GM19397 (cell line): Measurements from ENCODE around the gene BCAS4.
A peak's percentile ranks its signal among the peaks of the same experiment; 100 is the strongest.

Experiments
- ATAC-seq: cut with Tn5 transposase; IDR thresholded peaks from one replicate; pipeline ENCODE4 v1.9.1; 2021; ENCODE audit warnings: mild to moderate bottlenecking, moderate library complexity; ENCODE audit not compliant: unreplicated experiment

BCAS4 gene

GRCh38 chr20:50821257-50821921 lies 26.5 kb downstream of the BCAS4 start:
- ATAC-seq: no peak

GRCh38 chr20:50821994-50822393 lies 27.1 kb downstream of the BCAS4 start:
- no peak for ATAC-seq

GRCh38 chr20:50823319-50823718 lies 28.5 kb downstream of the BCAS4 start:
- no peak for ATAC-seq

- no peak for ATAC-seq
Observed at GRCh38 chr20:50824137-50824536, 29.3 kb downstream of the BCAS4 start.

GRCh38 chr20:50826121-50826520 lies 31.3 kb downstream of the BCAS4 start:
- no peak for ATAC-seq

- ATAC-seq: no peak
Observed at GRCh38 chr20:50828363-50829136, 33.7 kb downstream of the BCAS4 start.

- no peak for ATAC-seq
Observed at GRCh38 chr20:50831622-50832021, 36.8 kb downstream of the BCAS4 start.

- no peak for ATAC-seq
Observed at GRCh38 chr20:50834599-50835005, 39.7 kb downstream of the BCAS4 start.

GRCh38 chr20:50837532-50838321 lies 42.9 kb downstream of the BCAS4 start:
- peak; percentile 72 for ATAC-seq

GRCh38 chr20:50838322-50838625 lies 43.4 kb downstream of the BCAS4 start:
- no peak for ATAC-seq

GRCh38 chr20:50838707-50839385 lies 44.0 kb downstream of the BCAS4 start:
- no peak for ATAC-seq

GRCh38 chr20:50842821-50843220 lies 48.0 kb downstream of the BCAS4 start:
- no peak for ATAC-seq

- ATAC-seq: no peak
Observed at GRCh38 chr20:50843331-50844276, 48.7 kb downstream of the BCAS4 start.

- peak; percentile 85 for ATAC-seq
Observed at GRCh38 chr20:50844430-50845100, 49.7 kb downstream of the BCAS4 start.

- ATAC-seq: no peak
Observed at GRCh38 chr20:50845566-50846215, 50.8 kb downstream of the BCAS4 start.

GRCh38 chr20:50848341-50848808 lies 53.5 kb downstream of the BCAS4 start:
- ATAC-seq: no peak

- no peak for ATAC-seq
Observed at GRCh38 chr20:50848846-50849673, 54.2 kb downstream of the BCAS4 start.

GRCh38 chr20:50850721-50851286 lies 55.9 kb downstream of the BCAS4 start:
- ATAC-seq: no peak
